ENCODE data around the gene ZNF275. TPM values are rescaled to one million over a fixed set of nuclear protein-coding genes. Genes with fewer than 3 reads are reported as not detected.

Gene ZNF275
- total RNA-seq, 1 experiment from 2014 or later = 10.1 TPM

Small RNA genes within 50 kb of the gene (small RNA-seq; reads per million reads assigned to genes)
- gene AC152007.1 = 0 reads per million in 2 experiments

Other genes starting within 250 kb of the ZNF275 start
- 64.2 and 68.8 TPM in 2 replicates for gene MAGEA1, start 154.9 kb upstream of the ZNF275 start, total RNA-seq (2014; rRNA removed; shearing (Covaris generic))
- not detected in 2 replicates for gene PNMA6F, start 12.4 kb upstream of the ZNF275 start, total RNA-seq (2014; rRNA removed; shearing (Covaris generic))
- gene PNMA6E, start 67.2 kb downstream of the ZNF275 start, total RNA-seq (2014; rRNA removed; shearing (Covaris generic)) = not detected in 2 replicates
- gene ZFP92, start 77.3 kb downstream of the ZNF275 start, total RNA-seq (2014; rRNA removed; shearing (Covaris generic)) = 0.55 and 0.67 TPM in 2 replicates
- 0.75 and 1.1 TPM in 2 replicates for gene TREX2, start 111.9 kb downstream of the ZNF275 start, total RNA-seq (2014; rRNA removed; shearing (Covaris generic))
- gene HAUS7, start 136.4 kb downstream of the ZNF275 start, total RNA-seq (2014; rRNA removed; shearing (Covaris generic)) = 25.9 and 27.3 TPM in 2 replicates
- gene BGN, start 160.8 kb downstream of the ZNF275 start, total RNA-seq (2014; rRNA removed; shearing (Covaris generic)) = 2.0 and 2.3 TPM in 2 replicates
- gene ATP2B3, start 183.5 kb downstream of the ZNF275 start, total RNA-seq (2014; rRNA removed; shearing (Covaris generic)) = not detected in 2 replicates

All from NCI-H460 (cell line).